Left lobe of liver (tissue), 2 donors: ENCODE data around the gene ZNF133. TPM values are rescaled to one million over a fixed set of nuclear protein-coding genes. Genes with fewer than 3 reads are reported as not detected.
"Not testable (repeated sequence)": the region's sequence is repeated elsewhere in the genome, so short reads cannot be mapped to it uniquely, and the experiment has no call there.

Source experiments
- ATAC-seq: fragments of 200-7000 bp; cut with Tn5 transposase; one replicate; pipeline ENCODE4 v1.9.1; 2020; ENCODE audit warnings: mild to moderate bottlenecking, moderate library complexity
- DNase-seq: peaks from one replicate; pipeline ENCODE4 v3.0.0-alpha.2; 2020; ENCODE audit warnings: low spot score
- total RNA-seq: library from RNA; stranded (reverse); gene quantifications from one replicate; pipeline ENCODE4 v1.2.1, GENCODE V29; 2021
- donor health status: DM: no; HTN: no; CAD: no; lungs with moderate emphysema.
- donor health status: DM: no; HTN: yes; CAD: no.

Gene ZNF133
- total RNA-seq = 4.7 TPM

- DNase-seq (peak; percentile 98), ATAC-seq (peak; percentile 97)
Measured at GRCh38 chr20:18287915-18288748, at the start of gene ZNF133. ZNF133 (plus strand) TSS chr20:18288527; CDS start chr20:18305687, 17,160 bp downstream.

GRCh38 chr20:18240997-18241396 lies 47.3 kb upstream of the ZNF133 start:
- no peak for ATAC-seq
- DNase-seq = no peak

GRCh38 chr20:18243802-18244201 lies 44.5 kb upstream of the ZNF133 start:
- ATAC-seq (no peak), DNase-seq (no peak)

GRCh38 chr20:18248545-18248944 lies 39.8 kb upstream of the ZNF133 start:
- not testable (repeated sequence) for DNase-seq, ATAC-seq

GRCh38 chr20:18250217-18250616 lies 38.1 kb upstream of the ZNF133 start:
- DNase-seq = no peak
- no peak for ATAC-seq

- DNase-seq = no peak
Measured at GRCh38 chr20:18252597-18253451, 35.5 kb upstream of the ZNF133 start.

GRCh38 chr20:18254615-18255014 lies 33.7 kb upstream of the ZNF133 start:
- DNase-seq = no peak
- no peak for ATAC-seq

More at GRCh38 chr20:18252597-18253451, 35.5 kb upstream of the ZNF133 start:
- ATAC-seq = no peak

GRCh38 chr20:18255526-18255925 lies 32.8 kb upstream of the ZNF133 start:
- ATAC-seq (no peak), DNase-seq (no peak)

- DNase-seq (no peak), ATAC-seq (no peak)
Measured at GRCh38 chr20:18256440-18257090, 31.8 kb upstream of the ZNF133 start.

GRCh38 chr20:18258126-18258860 lies 30.0 kb upstream of the ZNF133 start:
- no peak for DNase-seq
- no peak for ATAC-seq

- DNase-seq (no peak), ATAC-seq (no peak)
Measured at GRCh38 chr20:18259730-18260129, 28.6 kb upstream of the ZNF133 start.

- DNase-seq (no peak), ATAC-seq (no peak)
Measured at GRCh38 chr20:18263723-18264122, 24.6 kb upstream of the ZNF133 start.

- ATAC-seq = no peak
Measured at GRCh38 chr20:18265441-18265840, 22.9 kb upstream of the ZNF133 start.

GRCh38 chr20:18266282-18266681 lies 22.0 kb upstream of the ZNF133 start:
- no peak for ATAC-seq
- DNase-seq = no peak

More at GRCh38 chr20:18265441-18265840, 22.9 kb upstream of the ZNF133 start:
- no peak for DNase-seq

GRCh38 chr20:18267815-18268214 lies 20.5 kb upstream of the ZNF133 start:
- ATAC-seq = no peak
- DNase-seq = no peak

- ATAC-seq = no peak
- DNase-seq = no peak
Measured at GRCh38 chr20:18271160-18271559, 17.2 kb upstream of the ZNF133 start.

GRCh38 chr20:18272451-18272850 lies 15.9 kb upstream of the ZNF133 start:
- ATAC-seq (no peak), DNase-seq (no peak)

GRCh38 chr20:18273738-18274137 lies 14.6 kb upstream of the ZNF133 start:
- DNase-seq (no peak), ATAC-seq (no peak)

GRCh38 chr20:18275960-18276359 lies 12.4 kb upstream of the ZNF133 start:
- ATAC-seq, DNase-seq: not testable (repeated sequence)

- DNase-seq (peak; percentile 65), ATAC-seq (peak; percentile 96)
Measured at GRCh38 chr20:18276821-18277220, 11.5 kb upstream of the ZNF133 start.
